Activated CD8-positive, alpha-beta memory T cell treated with anti-CD3 and anti-CD28 coated beads, Interleukin-2, amount 10 ng/mL, durations not matched to agents 7 days and 5 days (primary cell): Measurements from ENCODE around the gene NKAP. TPM values are rescaled to one million over a fixed set of nuclear protein-coding genes. Genes with fewer than 3 reads are reported as not detected.
"Not testable (repeated sequence)": the region's sequence is repeated elsewhere in the genome, so short reads cannot be mapped to it uniquely, and the experiment has no call there.

Experiments used
- ATAC-seq: fragments of 150-1000 bp; cut with Tn5 transposase; one replicate; pipeline ENCODE4 v1.10.0; 2021; ENCODE audit warnings: moderate library complexity
- CTCF ChIA-PET: fragments of 350-600 bp; sonication (Branson Sonifier 250); formaldehyde crosslinking; loops from one replicate; lab custom pipeline; 2021; ENCODE audit warnings: antibody characterized with exemption; lab: Charles Lee
- DNase-seq: peaks from one replicate; pipeline ENCODE4 v3.0.0-alpha.2; 2020
- H3K27ac Mint-ChIP-seq: one replicate; pipeline ENCODE4 v1.8.0; 2021; ENCODE audit warnings: mild to moderate bottlenecking, mixed read lengths
- H3K27me3 Mint-ChIP-seq: one replicate; pipeline ENCODE4 v1.8.0; 2021; ENCODE audit warnings: mixed read lengths
- H3K36me3 Mint-ChIP-seq: one replicate; pipeline ENCODE4 v1.8.0; 2021; ENCODE audit warnings: mild to moderate bottlenecking, mixed read lengths
- H3K4me1 Mint-ChIP-seq: one replicate; pipeline ENCODE4 v1.8.0; 2021; ENCODE audit warnings: mixed read lengths
- H3K4me3 Mint-ChIP-seq: one replicate; pipeline ENCODE4 v1.8.0; 2021; ENCODE audit warnings: mild to moderate bottlenecking, moderate library complexity, mixed read lengths
- H3K9me3 Mint-ChIP-seq: one replicate; pipeline ENCODE4 v1.8.0; 2022; ENCODE audit warnings: low read depth, mixed read lengths
- total RNA-seq, 2 experiments: library from RNA; stranded (reverse); gene quantifications; one replicate each; pipeline ENCODE4 v1.2.3, GENCODE V29; 2021

The NKAP gene
- total RNA-seq, result 10 to 100 TPM in 1 of 2 experiments, 1 to 10 TPM in 1; 8.1 to 10.4 TPM

DNA sequence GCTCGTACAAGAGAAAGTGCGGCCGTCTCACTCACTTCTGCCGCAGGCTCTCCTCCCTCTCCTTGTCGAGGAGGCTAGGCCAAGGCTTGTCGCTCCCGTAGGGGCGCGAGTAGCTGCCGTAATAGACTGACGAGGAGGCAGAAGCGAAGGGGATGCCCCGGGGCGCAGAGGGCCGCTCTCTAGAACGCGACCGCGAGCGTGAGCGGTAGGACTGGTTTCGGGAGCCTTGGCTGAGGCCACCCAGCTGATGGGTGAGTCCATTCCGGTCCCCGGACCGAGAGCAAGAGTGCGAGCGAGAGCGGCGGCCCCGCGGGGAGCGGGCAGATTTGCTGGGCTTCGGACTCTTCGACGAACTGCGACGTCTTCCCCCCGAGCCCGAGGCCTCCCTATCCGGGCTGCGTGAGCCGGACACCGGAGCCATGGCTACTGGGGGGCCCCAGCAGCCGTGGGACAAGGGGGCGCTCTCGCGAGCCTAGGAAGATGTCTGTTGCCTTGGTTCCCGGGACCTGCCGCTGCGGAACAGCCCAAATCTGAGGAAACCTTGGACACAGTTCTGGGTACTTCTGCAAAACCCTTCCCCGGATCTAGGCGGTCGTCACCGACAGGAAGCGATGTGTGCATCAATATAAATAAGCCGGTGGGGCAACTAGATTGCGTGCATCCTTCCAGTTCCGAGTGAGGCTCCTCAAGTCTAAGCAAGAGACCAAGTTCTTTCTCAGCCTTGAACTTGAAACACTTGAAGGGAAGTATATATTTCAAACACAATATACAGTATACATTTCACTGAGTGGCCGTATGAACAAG, at the start of gene NKAP:
Gene NKAP (minus strand): TSS at position 567 of the 804 bp plus-strand sequence. CDS start 146 bp downstream, at position 421.
- Mint-ChIP-seq H3K4me1 (peaks cover 23% of the 10 kb centered on the region), H3K9me3 (no peaks in the 10 kb centered on the region), H3K27ac (peak within 1 kb of the TSS; percentile 93), H3K27me3 (peaks cover 2% of the 10 kb centered on the region), H3K4me3 (peak within 1 kb of the TSS; percentile 92), H3K36me3 (peaks cover 2% of the 10 kb centered on the region)
- CTCF ChIA-PET, result interaction anchor here (0.8 kb wide), 1 partner anchor 8 kb away, joined by 3 read pairs; no protein-coding TSS in a partner anchor
- ATAC-seq (peak; percentile 86), DNase-seq (peak; percentile 86)

DNA sequence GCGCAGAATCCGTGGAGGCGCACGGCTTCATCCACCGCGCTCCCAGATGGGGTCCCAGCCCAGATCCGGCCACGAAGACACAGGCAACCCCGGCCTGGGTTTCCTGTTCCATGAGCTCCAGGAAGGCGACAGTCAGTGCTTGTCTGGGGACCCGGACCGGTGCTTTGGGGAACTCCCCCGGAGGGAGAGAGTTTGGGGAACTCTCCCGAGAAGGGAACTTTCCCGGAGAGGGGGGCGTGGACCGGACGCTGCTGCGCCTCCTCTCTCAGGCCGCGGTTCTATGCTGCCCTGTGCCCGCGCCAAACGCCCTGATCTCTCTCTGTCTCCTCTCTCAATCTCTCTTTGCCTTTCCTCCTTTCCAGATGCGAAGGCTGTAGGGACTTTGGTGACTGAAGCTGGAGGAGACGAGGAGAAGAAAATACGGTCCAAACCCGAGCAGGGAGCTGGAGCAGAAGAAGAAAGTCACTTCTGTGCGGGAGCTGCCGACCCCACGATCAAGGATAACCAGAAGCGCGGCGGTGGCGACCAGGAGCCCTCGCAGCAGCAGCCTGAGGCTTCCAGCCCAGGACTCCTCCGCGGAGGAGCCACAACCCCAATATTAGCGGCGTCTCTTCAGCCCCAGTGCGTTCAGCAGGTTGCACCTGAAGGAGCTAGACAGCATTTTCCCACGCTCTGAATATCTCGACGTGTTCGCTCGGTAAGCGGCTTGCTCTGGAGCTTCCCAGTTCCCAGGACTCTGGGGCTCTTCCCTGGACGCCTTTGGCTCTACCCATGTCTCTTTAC, 47.6 kb upstream of the NKAP start:
- no peak for DNase-seq
- CTCF ChIA-PET, result interaction anchor here (1.0 to 1.3 kb wide), 3 partner anchors 9 to 24 kb away, joined by 3 to 6 read pairs (median 3); no protein-coding TSS in a partner anchor
- Mint-ChIP-seq H3K27me3 (peaks cover 78% of the 10 kb centered on the region), H3K4me3 (peak overlapping the region; percentile 57), H3K36me3 (no peaks in the 10 kb centered on the region), H3K4me1 (peaks cover 13% of the 10 kb centered on the region), H3K27ac (no peak overlapping the region), H3K9me3 (no peaks in the 10 kb centered on the region)
- peak; percentile 20 for ATAC-seq

DNA sequence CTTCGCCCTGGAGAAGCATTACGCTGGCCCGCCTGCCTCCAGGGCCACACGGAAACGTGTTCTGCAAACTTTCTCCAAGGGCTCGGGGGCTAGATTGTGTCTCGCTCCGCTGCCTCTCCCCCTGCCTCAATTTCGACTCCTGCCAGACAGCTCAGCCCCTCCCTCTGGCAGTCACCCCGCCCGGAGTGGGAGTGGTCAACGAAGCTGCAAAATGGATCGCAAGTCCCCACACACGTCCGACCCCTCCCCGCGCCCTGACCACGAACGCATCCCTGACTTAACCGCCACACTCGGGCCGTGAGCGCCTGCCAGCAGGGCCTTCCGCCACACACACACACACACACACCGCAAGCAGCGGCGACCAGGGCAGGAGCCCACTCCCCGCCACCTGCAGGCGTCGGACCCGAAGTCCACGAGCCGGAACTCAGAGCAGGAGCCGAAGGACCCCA, 47.0 kb upstream of the NKAP start:
- Mint-ChIP-seq H3K4me3 (peak overlapping the region; percentile 57), H3K9me3 (no peaks in the 10 kb centered on the region), H3K36me3 (no peaks in the 10 kb centered on the region), H3K27me3 (peaks cover 77% of the 10 kb centered on the region), H3K4me1 (peaks cover 13% of the 10 kb centered on the region), H3K27ac (no peak overlapping the region)
- DNase-seq (no peak), ATAC-seq (no peak)
- CTCF ChIA-PET, result interaction anchor here (1.0 to 1.1 kb wide), 2 partner anchors 9 to 10 kb away, joined by 3 read pairs; no protein-coding TSS in a partner anchor

DNA sequence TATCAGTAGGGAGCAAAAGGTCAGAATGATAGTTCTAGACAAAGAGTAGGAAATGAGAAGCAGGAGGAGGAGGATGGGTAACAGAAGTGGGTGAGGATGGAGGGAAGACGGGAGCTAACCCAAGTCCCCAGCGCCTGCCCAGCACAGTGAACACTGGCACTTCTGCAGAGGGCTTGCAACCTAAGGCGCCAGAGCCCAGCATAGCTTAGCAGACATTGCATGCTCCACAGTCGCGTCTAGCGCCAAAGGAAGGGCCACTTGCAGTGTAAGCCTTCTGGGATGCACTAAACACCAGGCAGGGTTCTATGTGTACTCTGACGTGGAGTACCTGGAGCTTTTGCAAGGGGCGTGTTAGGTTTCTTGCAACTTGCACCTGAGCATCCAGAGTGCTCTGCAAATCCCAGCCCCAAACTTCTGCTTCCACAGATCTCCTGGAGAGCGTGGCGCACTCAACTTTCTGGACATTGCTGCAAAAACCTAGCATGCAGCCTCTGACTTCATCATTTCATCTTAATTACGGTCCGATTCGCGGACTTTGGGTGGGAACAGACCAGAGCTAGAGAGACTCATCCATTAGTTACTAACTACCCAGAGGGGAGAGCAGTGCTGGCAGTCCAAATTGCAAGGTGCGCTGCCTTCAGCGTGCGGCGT, 46.5 kb upstream of the NKAP start:
- H3K36me3 Mint-ChIP-seq, result no peaks in the 10 kb centered on the region
- ATAC-seq (no peak), DNase-seq (no peak)
- CTCF ChIA-PET, result interaction anchor here (1.1 kb wide), 1 partner anchor 8 kb away, joined by 3 read pairs; no protein-coding TSS in a partner anchor
- no peaks in the 10 kb centered on the region for H3K9me3 Mint-ChIP-seq
- peak overlapping the region; percentile 11 for H3K4me3 Mint-ChIP-seq
- peaks cover 13% of the 10 kb centered on the region for H3K4me1 Mint-ChIP-seq
- no peak overlapping the region for H3K27ac Mint-ChIP-seq
- peaks cover 77% of the 10 kb centered on the region for H3K27me3 Mint-ChIP-seq

DNA sequence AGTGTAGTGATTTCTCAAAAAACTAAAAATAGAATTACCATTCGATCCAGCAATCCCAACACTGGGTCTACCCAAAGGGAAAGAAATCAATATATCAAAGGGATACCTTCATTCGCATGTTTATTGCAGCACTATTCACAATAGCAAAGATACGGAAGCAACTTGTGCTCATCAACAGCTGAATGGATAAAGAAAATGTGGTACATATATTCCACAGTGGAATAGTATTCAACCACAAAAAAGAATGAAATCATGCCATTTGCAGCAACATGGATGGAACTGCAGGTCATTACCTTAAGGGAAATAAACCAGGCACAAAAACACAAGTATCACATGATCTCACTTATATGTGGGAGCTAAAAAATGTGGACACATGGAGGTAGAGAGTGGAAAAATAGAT, 42.7 kb upstream of the NKAP start:
- H3K4me1 Mint-ChIP-seq, result peaks cover 13% of the 10 kb centered on the region
- DNase-seq, result no peak
- no peak for ATAC-seq
- CTCF ChIA-PET, result interaction anchor here (0.9 kb wide), 1 partner anchor 227 kb away, joined by 3 read pairs; no protein-coding TSS in a partner anchor
- no peak overlapping the region for H3K27ac Mint-ChIP-seq
- no peaks in the 10 kb centered on the region for H3K9me3 Mint-ChIP-seq
- H3K4me3 Mint-ChIP-seq, result no peak overlapping the region
- peaks cover 52% of the 10 kb centered on the region for H3K27me3 Mint-ChIP-seq
- H3K36me3 Mint-ChIP-seq, result no peaks in the 10 kb centered on the region

DNA sequence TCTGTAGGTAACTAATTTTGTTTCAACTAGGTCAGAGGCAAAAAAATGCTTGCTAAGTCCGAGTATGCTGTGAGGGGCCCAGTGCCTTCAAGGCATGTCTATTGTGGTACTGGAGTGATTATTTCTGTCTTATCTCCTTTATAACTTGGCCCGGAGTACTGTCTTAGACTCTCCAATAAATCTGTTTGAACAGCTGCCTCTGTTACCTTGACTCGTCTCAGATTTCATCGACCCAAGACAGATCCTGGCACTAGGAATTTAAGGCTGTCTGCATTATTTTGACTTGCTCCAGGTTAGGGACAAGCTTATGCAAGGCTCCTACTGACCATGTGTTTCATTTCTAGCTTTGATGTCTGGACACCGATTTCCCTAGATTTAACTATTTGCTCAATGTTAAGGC, 41.1 kb upstream of the NKAP start:
- Mint-ChIP-seq H3K9me3 (no peaks in the 10 kb centered on the region), H3K27me3 (peaks cover 37% of the 10 kb centered on the region), H3K4me3 (no peak overlapping the region), H3K36me3 (no peaks in the 10 kb centered on the region), H3K4me1 (peaks cover 2% of the 10 kb centered on the region), H3K27ac (no peak overlapping the region)
- ATAC-seq, result no peak
- no peak for DNase-seq
- CTCF ChIA-PET, result no interaction called here

DNA sequence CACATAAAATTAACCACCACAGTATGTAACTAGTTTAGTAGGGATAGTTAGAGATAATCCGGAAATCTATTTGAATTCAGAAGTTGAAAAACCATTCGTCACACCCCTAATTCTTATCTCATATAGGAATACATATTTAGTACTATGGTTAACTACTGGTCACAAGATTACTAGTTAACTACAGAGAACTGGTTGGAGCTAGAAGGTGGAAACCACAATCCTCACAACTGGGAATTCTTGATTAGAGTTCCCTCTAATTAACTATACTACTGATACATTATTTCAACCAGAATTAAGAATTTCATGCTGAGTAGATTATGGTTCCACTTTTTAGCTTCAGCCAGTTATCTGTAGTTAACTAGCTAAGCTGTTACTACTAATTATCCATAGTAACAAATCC, 39.9 kb upstream of the NKAP start:
- Mint-ChIP-seq H3K4me1 (no peaks in the 10 kb centered on the region), H3K27ac (no peak overlapping the region), H3K9me3 (no peaks in the 10 kb centered on the region), H3K4me3 (no peak overlapping the region), H3K36me3 (no peaks in the 10 kb centered on the region), H3K27me3 (peaks cover 27% of the 10 kb centered on the region)
- no peak for ATAC-seq
- CTCF ChIA-PET, result interaction anchor here (3.3 kb wide), 1 partner anchor 17 kb away, joined by 13 read pairs; no protein-coding TSS in a partner anchor
- DNase-seq, result no peak

DNA sequence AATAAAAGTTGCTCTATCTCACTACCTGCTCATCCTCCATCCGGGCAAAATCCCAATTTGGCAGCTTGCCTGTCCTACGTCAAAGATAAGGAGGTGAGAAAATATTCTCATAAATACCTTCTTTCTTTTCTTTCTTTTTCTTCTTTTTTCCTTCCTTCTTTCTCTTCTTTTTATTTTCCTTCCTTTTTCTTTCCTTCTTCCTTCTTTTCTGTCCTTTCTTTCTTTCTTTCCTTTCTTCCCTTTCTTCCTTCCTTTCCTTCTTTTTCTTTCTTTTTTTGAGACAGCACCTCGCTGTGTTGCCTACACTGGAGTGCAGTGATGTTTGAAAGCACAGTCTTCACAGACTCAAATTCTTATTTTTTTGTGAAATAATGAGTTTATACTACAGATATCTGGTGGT, 38.6 kb upstream of the NKAP start:
- peaks cover 24% of the 10 kb centered on the region for H3K27me3 Mint-ChIP-seq
- CTCF ChIA-PET, result interaction anchor here (0.8 to 3.3 kb wide), 5 partner anchors 8 to 229 kb away, joined by 3 to 13 read pairs (median 4); no protein-coding TSS in a partner anchor

DNA sequence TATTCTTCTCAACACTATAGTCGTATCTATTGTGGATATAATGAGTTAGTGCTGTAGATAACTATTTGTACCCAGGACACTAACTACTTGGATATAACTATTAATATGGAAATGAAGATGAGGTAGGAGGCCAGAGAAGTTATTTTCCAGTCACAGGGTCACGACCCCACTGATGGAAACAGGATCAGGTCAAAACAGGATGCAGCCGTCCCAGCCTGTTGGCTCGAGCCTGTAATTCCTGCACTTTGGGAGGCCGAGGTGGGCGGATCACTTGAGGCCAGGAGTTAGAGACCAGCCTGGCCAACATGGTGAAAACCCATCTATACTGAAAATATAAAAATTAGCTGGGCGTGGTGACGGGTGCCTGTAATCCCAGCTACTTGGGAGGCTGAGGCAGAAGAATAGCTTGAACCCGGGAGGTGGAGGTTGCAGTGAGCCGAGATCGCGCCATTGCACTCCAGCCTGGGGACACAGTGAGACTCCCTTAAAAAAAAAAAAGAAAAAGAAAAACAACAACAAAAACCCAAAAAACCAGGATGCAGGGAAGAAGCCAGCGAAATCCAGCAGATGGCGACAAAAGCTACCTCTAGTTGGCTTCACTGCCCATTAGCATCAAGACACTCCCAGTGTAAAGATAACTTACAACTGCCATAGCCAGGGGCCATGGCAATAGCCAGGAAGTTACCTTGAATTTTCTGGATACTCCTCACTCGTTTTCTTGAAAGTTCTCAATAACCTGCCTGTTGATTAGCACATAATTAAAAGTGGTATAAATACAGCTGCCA, 37.9 kb upstream of the NKAP start:
- DNase-seq (peak; percentile 40), ATAC-seq (no peak)
- peaks cover 22% of the 10 kb centered on the region for H3K27me3 Mint-ChIP-seq
- H3K36me3 Mint-ChIP-seq, result no peaks in the 10 kb centered on the region
- H3K4me1 Mint-ChIP-seq, result no peaks in the 10 kb centered on the region
- CTCF ChIA-PET, result interaction anchor here (0.8 to 3.3 kb wide), 5 partner anchors 9 to 229 kb away, joined by 3 to 13 read pairs (median 4); no protein-coding TSS in a partner anchor
- H3K4me3 Mint-ChIP-seq, result no peak overlapping the region
- no peaks in the 10 kb centered on the region for H3K9me3 Mint-ChIP-seq
- H3K27ac Mint-ChIP-seq, result no peak overlapping the region

More for the DNA sequence above, 38.6 kb upstream of the NKAP start:
- no peak for ATAC-seq
- Mint-ChIP-seq H3K9me3 (no peaks in the 10 kb centered on the region), H3K4me1 (no peaks in the 10 kb centered on the region), H3K4me3 (no peak overlapping the region), H3K27ac (no peak overlapping the region), H3K36me3 (no peaks in the 10 kb centered on the region)
- DNase-seq, result no peak

DNA sequence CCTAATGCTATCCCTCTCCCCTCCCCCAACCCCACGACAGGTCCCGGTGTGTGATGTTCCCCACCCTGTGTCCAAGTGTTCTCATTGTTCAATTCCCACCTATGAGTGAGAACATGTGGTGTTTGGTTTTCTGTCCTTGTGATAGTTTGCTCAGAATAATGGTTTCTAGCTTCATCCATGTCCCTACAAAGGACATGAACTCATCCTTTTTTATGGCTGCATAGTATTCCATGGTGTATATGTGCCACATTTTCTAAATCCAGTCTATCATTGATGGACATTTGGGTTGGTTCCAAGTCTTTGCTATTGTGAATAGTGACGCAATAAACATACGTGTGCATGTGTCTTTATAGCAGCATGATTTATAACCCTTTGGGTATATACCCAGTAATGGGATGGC, 33.6 kb upstream of the NKAP start:
- H3K27me3 Mint-ChIP-seq, H3K9me3 Mint-ChIP-seq, H3K27ac Mint-ChIP-seq, CTCF ChIA-PET, ATAC-seq, H3K4me3 Mint-ChIP-seq, H3K4me1 Mint-ChIP-seq, DNase-seq, H3K36me3 Mint-ChIP-seq: not testable (repeated sequence)

DNA sequence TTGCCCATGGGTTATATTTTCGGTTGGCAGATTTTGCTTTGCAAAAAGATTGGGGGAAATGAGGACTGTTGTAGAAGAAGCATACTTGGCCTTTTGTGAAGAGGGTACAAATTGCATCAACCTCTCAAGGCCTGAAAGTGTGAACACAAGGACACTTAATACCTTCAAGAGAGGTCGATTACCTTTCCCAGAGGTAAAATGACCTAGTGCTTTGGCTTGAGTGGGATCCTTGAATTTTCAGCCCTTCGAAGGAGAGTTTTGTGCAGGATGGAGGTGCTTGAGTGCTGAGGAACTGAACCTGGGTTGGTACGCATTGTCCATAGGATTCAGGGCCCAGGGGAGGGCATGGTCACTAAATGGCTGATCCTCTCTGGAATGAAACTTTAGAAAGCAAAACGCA, 27.6 kb upstream of the NKAP start:
- Mint-ChIP-seq H3K4me3 (no peak overlapping the region), H3K4me1 (peaks cover 1% of the 10 kb centered on the region), H3K36me3 (no peaks in the 10 kb centered on the region), H3K27me3 (no peaks in the 10 kb centered on the region), H3K27ac (no peak overlapping the region), H3K9me3 (no peaks in the 10 kb centered on the region)
- CTCF ChIA-PET, result no interaction called here
- no peak for ATAC-seq
- no peak for DNase-seq

DNA sequence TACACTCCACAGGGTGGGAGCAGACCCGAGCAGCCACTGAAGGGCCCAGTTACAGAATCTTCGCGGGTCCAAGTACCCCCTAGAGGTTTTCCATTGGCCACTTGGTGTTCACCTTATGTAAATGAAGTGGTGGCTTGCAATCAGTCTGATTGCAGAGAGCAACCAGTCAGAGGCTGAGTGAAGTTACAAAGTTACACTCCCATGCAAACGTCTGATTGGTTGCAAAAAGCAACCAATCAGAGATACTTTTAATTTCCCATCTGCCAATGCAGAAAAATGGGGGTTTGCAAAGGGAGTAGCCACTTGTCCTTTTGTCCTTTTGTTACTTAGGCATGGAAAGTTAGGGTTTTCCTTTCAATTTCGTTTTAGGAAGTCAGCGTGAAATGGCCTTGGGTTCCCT, 27.0 kb upstream of the NKAP start:
- no peak overlapping the region for H3K4me3 Mint-ChIP-seq
- CTCF ChIA-PET, result no interaction called here
- ATAC-seq (no peak), DNase-seq (no peak)
- H3K36me3 Mint-ChIP-seq, result no peaks in the 10 kb centered on the region
- no peaks in the 10 kb centered on the region for H3K27me3 Mint-ChIP-seq
- H3K27ac Mint-ChIP-seq, result no peak overlapping the region
- peaks cover 1% of the 10 kb centered on the region for H3K4me1 Mint-ChIP-seq
- no peaks in the 10 kb centered on the region for H3K9me3 Mint-ChIP-seq
